ENCODE data around the gene TBCK. TPM values are rescaled to one million over a fixed set of nuclear protein-coding genes. Genes with fewer than 3 reads are reported as not detected.
"Not testable (repeated sequence)": the region's sequence is repeated elsewhere in the genome, so short reads cannot be mapped to it uniquely, and the experiment has no call there.

The TBCK gene
- total RNA-seq, result 147 TPM

- DNase-seq, result peak; percentile 91
Observed at GRCh38 chr4:106315968-106316772, at the start of gene TBCK, which contains the start of gene AIMP1. TSS of gene TBCK (minus strand) at chr4:106316209. CDS start at chr4:106308960, 7,249 bp downstream. TSS of gene AIMP1 (plus strand) at chr4:106316550. CDS start at chr4:106325010, 8,460 bp downstream.

GRCh38 chr4:106365613-106366012 lies 49.6 kb upstream of the TBCK start:
- no peak for DNase-seq

- no peak for DNase-seq
Observed at GRCh38 chr4:106364282-106364681, 48.3 kb upstream of the TBCK start.

GRCh38 chr4:106362086-106362825 lies 46.2 kb upstream of the TBCK start:
- DNase-seq, result no peak

- no peak for DNase-seq
Observed at GRCh38 chr4:106358899-106359298, 42.9 kb upstream of the TBCK start.

- DNase-seq, result no peak
Observed at GRCh38 chr4:106355193-106355592, 39.2 kb upstream of the TBCK start.

GRCh38 chr4:106353786-106354185 lies 37.8 kb upstream of the TBCK start:
- no peak for DNase-seq

GRCh38 chr4:106351016-106351415 lies 35.0 kb upstream of the TBCK start:
- DNase-seq, result no peak

GRCh38 chr4:106347167-106347566 lies 31.2 kb upstream of the TBCK start:
- no peak for DNase-seq

- DNase-seq, result no peak
Observed at GRCh38 chr4:106344647-106344970, 28.6 kb upstream of the TBCK start.

GRCh38 chr4:106343865-106344646 lies 28.0 kb upstream of the TBCK start:
- DNase-seq, result no peak

- no peak for DNase-seq
Observed at GRCh38 chr4:106340774-106341173, 24.8 kb upstream of the TBCK start.

GRCh38 chr4:106339431-106339830 lies 23.4 kb upstream of the TBCK start:
- DNase-seq, result no peak

- no peak for DNase-seq
Observed at GRCh38 chr4:106338671-106339070, 22.7 kb upstream of the TBCK start.

GRCh38 chr4:106337916-106338315 lies 21.9 kb upstream of the TBCK start:
- DNase-seq, result no peak

GRCh38 chr4:106336618-106337017 lies 20.6 kb upstream of the TBCK start:
- no peak for DNase-seq

- DNase-seq, result no peak
Observed at GRCh38 chr4:106334741-106335470, 18.9 kb upstream of the TBCK start.

GRCh38 chr4:106333186-106333585 lies 17.2 kb upstream of the TBCK start:
- no peak for DNase-seq

GRCh38 chr4:106329041-106329618 lies 13.1 kb upstream of the TBCK start:
- DNase-seq, result no peak

- DNase-seq, result no peak
Observed at GRCh38 chr4:106325800-106326199, 9.8 kb upstream of the TBCK start.

- no peak for DNase-seq
Observed at GRCh38 chr4:106323119-106323518, 7.1 kb upstream of the TBCK start.

GRCh38 chr4:106321814-106322213 lies 5.8 kb upstream of the TBCK start:
- not testable (repeated sequence) for DNase-seq
